Dendritic cell treated with granulocyte-macrophage colony-stimulating factor and Interleukin-4, amounts not matched to agents 40 ng/mL and 50 ng/mL, for 4 days (primary cell): ENCODE results near the gene ARPC5L.

Source experiments
- H3K27ac Mint-ChIP-seq: one replicate; pipeline ENCODE4 v1.8.0; 2022; ENCODE audit warnings: mild to moderate bottlenecking, mixed read lengths
- H3K27me3 Mint-ChIP-seq: one replicate; pipeline ENCODE4 v1.8.0; 2022; ENCODE audit warnings: mild to moderate bottlenecking, mixed read lengths
- H3K36me3 Mint-ChIP-seq: one replicate; pipeline ENCODE4 v1.8.0; 2022; ENCODE audit warnings: low read depth, mixed read lengths
- H3K4me1 Mint-ChIP-seq: one replicate; pipeline ENCODE4 v1.8.0; 2022; ENCODE audit warnings: low read depth, mixed read lengths
- H3K4me3 Mint-ChIP-seq: one replicate; pipeline ENCODE4 v1.8.0; 2022; ENCODE audit warnings: mild to moderate bottlenecking, moderate library complexity, mixed read lengths
- H3K9me3 Mint-ChIP-seq: one replicate; pipeline ENCODE4 v1.8.0; 2022; ENCODE audit warnings: mixed read lengths
- intact Hi-C: fragments of 100-400 bp; cut with micrococcal nuclease; formaldehyde crosslinking; loops from one replicate; pipeline ENCODE4 v1.15.0; 2022

The ARPC5L gene

DNA sequence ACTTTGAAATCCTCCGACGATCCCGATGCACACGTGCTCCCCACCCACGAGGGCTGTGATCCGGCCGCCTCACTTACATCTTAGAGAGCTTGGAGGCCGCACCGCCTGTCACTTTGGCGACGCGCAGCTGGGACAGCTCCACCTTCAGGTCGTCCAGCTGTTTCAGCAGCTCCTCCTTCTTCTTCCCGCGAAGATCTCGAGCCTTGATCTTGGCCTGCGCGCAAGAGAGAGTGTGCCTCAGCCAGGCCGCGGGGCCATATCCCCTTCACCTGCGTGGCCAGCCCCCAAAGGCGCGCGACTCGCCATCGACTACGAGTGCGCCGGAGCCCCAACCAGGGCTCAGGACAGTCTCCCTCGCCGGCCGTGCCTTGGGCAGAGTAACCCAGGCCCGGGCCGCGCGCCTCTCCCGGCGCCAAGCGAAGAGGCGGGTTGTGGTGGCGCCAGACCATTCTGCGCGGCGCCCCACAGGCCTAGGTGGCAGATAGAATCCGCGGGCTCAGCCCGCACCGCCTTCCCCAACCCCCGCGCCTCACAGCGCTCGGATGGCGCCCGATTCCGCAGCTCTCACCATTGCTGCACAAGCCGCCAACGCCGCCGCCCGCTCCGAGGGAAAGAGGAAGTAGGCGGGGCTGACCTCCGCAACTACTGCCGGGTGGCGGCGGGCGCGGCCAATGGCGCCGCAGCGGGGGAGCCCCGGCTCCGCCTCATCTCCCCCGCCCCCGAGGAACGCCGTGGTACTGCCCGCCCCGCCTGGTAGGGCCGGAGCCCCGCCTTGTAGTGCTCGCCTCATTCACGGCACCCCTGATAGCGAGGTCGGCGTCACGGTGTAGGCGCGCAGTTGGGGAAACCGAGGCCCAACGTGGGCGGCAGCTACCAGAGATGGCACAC, at the start of gene ARPC5L, which contains the start of gene RPL35:
TSS of gene ARPC5L (plus strand) at position 789 of the 888 bp plus-strand sequence. CDS start 7,161 bp downstream, outside the sequence.
TSS of gene RPL35 (minus strand) at position 616 of the 888 bp plus-strand sequence. CDS start at position 571, 45 bp downstream.
- peaks cover 59% of the 10 kb centered on the region for H3K36me3 Mint-ChIP-seq
- peaks cover 37% of the 10 kb centered on the region for H3K4me1 Mint-ChIP-seq
- peak within 1 kb of the TSS; percentile 93 for H3K27ac Mint-ChIP-seq
- intact Hi-C loops: loop anchor here (5.0 kb wide), 1 partner anchor 81 kb away; the partner anchor contains the start of gene GOLGA1
- H3K27me3 Mint-ChIP-seq: no peaks in the 10 kb centered on the region
- H3K4me3 Mint-ChIP-seq: peak within 1 kb of the TSS; percentile 94
- no peaks in the 10 kb centered on the region for H3K9me3 Mint-ChIP-seq

DNA sequence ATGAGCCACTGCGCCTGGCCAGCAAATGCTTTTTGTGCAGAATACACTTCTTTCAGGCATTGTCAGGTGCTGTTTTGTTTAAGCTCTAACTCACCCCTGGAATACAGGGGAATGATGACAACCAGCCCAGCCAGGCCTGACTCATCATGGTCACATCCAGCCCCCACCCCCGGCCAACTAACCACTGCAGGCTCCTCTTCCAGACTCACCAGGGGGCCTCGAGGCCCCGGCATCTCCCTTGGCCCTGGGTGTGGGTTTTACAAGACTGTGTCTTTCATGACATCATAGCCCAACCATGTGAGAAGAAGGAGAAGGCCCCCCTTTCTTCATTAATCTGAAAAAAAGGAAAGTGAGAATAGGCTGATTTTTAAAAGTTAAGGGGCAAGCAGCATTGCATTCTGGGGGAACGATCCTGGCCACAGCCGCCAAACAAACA, 49.5 kb upstream of the ARPC5L start:
- no peak overlapping the region for H3K4me3 Mint-ChIP-seq
- no peak overlapping the region for H3K27ac Mint-ChIP-seq
- no peaks in the 10 kb centered on the region for H3K4me1 Mint-ChIP-seq
- peaks cover 10% of the 10 kb centered on the region for H3K27me3 Mint-ChIP-seq
- no peaks in the 10 kb centered on the region for H3K36me3 Mint-ChIP-seq
- no peaks in the 10 kb centered on the region for H3K9me3 Mint-ChIP-seq
- intact Hi-C loops: no loop called here

DNA sequence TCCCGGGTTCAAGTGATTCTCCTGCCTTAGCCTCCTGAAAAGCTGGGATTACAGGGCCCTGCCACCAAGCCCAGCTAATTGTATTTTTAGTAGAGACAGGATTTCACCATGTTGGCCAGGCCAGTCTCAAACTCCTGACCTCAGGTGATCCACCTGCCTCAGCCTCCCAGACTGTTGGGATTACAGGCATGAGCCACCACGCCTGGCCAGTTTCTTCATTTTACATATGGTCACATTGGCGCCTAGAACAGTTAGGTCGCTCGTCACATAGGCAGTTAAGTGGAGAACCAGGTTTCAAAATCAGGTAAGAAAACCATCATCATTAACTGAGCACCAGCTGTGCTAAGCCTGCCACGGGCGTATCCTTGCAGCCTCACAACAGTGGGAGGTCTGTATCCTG, 48.9 kb upstream of the ARPC5L start:
- Mint-ChIP-seq H3K4me3 (no peak overlapping the region), H3K36me3 (no peaks in the 10 kb centered on the region), H3K9me3 (no peaks in the 10 kb centered on the region), H3K27me3 (peaks cover 11% of the 10 kb centered on the region), H3K27ac (no peak overlapping the region), H3K4me1 (no peaks in the 10 kb centered on the region)
- intact Hi-C loops: no loop called here

DNA sequence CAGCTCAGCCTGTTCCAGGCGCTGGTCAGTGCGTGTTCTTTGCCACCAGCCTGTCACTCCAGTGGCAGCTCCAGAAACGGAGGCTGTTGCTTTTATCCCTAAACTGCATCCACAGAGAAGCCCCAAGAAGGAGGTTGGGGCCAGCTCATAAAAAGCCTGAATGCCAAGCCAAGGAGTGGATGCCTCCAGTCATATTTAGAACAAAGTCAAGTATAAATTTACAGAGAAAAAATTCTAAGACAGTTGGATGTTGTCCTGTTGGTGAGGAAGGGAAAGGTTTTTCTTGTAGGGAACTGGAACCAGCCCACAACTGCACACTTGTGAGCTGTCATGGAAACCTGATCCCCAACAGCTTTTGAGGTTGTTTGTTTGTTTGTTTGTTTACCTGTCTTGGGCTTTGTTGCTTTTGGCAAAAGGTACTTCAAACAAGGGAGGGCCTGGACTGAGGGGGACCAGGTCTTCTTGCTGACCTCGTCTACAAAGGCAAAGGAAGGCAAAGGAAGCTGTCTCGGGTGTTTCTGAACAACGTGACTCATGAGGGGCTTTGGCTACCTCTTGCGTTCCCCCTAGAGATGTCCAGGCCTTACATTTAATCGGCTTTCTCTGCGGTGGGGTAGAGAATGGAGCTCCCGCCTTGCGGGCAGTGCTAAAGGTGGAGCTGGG, 48.3 kb upstream of the ARPC5L start:
- no peaks in the 10 kb centered on the region for H3K4me1 Mint-ChIP-seq
- H3K9me3 Mint-ChIP-seq: no peaks in the 10 kb centered on the region
- H3K27ac Mint-ChIP-seq: no peak overlapping the region
- no peak overlapping the region for H3K4me3 Mint-ChIP-seq
- no peaks in the 10 kb centered on the region for H3K36me3 Mint-ChIP-seq
- H3K27me3 Mint-ChIP-seq: peaks cover 14% of the 10 kb centered on the region
- intact Hi-C loops: no loop called here

DNA sequence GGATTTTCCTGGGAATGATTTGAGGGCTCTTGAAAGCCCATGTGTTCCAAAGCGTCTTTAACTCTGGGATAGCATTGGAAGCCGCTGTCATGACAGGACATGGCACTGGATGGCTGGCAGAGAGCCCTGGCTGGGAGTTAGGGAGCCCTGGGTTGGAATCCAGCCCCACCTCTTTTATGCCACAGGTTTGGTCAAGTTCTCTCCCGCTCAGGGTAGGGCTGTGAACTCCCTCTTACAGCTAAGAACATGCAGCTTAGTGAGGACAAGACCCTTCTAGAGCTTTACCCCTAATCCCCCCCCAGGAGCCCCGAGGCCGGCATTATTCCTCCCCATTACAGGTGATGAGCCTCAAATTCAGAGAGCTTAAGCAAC, 47.8 kb upstream of the ARPC5L start:
- H3K27me3 Mint-ChIP-seq: peaks cover 14% of the 10 kb centered on the region
- H3K9me3 Mint-ChIP-seq: no peaks in the 10 kb centered on the region

DNA sequence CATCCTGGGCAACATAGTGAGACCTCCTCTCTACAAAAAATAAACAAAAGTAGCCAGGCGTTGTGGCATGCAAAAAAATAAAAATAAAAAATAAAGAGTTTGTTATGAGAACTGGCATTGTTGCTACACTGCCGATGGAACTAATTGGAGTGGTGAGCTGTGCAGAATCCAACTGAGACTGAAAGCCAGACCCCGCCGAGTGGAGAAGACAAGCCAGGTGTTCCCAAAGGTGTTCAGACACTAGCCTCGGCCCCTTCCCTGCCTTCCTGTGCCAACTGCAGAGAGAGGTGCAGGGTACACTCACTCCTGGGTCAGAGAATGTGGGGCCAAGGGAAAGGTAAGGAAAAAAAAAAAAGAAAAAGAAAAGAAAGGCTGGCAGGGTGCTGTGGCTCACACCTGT, 46.3 kb upstream of the ARPC5L start:
- intact Hi-C loops: no loop called here
- Mint-ChIP-seq H3K9me3 (no peaks in the 10 kb centered on the region), H3K4me1 (no peaks in the 10 kb centered on the region), H3K27ac (no peak overlapping the region), H3K4me3 (no peak overlapping the region), H3K36me3 (no peaks in the 10 kb centered on the region), H3K27me3 (peaks cover 14% of the 10 kb centered on the region)

More for the DNA sequence above, 47.8 kb upstream of the ARPC5L start:
- intact Hi-C loops: no loop called here
- H3K4me1 Mint-ChIP-seq: no peaks in the 10 kb centered on the region
- H3K4me3 Mint-ChIP-seq: no peak overlapping the region
- no peak overlapping the region for H3K27ac Mint-ChIP-seq
- no peaks in the 10 kb centered on the region for H3K36me3 Mint-ChIP-seq

DNA sequence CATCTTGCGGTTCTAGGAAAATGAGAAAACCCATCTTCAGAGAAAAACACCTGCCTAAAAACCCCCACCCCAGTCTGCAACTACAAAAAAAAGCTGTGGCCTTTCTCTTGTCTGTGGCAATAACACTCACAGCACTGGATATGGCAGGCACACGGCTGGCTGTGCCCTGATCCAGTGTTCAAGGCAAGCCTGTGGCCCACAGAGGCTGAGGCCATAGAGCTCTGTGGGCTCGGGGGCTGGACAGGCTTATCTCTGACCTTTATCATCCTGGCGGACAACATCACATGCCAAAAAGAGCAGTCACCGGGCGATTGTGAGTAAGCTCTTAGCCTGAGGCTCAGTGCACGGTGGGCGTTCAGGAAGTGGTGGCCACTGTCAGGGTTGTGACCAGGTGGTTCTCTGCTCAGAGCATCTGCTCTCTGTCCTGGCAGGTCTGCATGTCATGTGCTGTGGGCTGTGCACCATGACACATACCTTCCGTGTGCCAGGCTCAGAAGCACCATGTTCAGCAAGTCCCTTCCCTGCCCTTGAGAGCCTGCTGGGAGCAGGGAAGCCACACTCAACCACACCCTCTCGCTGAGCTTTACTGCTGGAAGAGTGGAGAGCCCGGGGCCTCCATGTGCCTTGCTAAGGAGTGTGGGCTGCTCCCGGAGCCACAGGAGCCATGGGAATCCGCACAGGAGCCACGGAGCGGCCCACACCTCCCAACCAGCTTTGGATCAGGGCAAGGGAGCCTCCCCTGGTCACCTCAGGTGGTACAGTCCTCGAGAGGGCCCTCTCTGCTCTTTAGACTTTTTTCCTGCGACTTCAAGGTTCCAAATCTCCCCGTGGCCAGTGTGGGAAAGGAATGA, 43.3 kb upstream of the ARPC5L start:
- intact Hi-C loops: no loop called here
- H3K4me1 Mint-ChIP-seq: no peaks in the 10 kb centered on the region
- no peaks in the 10 kb centered on the region for H3K36me3 Mint-ChIP-seq
- H3K27me3 Mint-ChIP-seq: peaks cover 14% of the 10 kb centered on the region
- no peak overlapping the region for H3K4me3 Mint-ChIP-seq
- H3K9me3 Mint-ChIP-seq: no peaks in the 10 kb centered on the region
- H3K27ac Mint-ChIP-seq: no peak overlapping the region

DNA sequence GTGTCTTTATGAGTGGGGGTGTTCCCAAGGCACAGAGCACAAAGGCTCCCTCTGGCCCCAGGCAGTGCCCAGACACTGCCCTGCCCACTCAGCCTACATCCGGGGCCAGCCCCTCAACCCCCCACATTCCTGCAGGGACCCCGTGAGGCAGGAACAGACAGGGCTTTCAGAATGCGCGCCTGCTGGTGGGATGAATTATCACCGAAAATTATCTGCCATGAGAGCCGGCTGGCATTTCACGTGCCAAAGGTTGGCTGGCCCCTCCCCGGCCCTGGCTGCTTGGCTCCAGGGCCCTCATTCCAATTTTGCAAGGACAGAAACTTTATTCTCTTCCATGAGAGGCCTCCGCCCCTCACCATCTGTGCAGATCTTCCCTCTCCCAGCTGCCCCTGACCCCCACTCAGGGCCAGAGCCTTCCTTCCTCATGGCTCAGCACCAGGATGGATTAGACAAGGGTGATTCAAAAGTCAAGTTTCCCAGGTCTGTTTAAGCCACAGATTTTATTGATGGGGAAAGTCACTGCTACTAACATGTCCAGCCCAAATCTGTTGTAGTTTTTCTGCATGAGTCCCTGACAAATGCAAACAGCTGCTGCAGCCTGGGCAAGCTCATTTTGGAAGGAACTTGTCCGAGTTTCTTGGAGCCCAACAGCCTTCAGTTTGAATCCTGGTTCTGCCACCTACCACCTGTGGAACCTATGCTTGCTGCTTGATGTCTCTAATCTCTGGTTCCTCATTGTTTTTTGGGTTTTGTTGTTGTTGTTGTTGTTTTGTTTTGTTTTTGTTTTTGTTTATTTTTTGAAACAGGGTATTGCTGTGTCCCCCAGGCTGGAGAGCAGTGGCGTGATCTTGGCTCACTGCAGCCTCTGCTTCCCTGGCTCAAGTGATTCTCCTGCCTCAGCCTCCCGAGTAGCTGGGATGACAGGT, 41.0 kb upstream of the ARPC5L start:
- Mint-ChIP-seq H3K36me3 (no peaks in the 10 kb centered on the region), H3K4me1 (no peaks in the 10 kb centered on the region), H3K9me3 (no peaks in the 10 kb centered on the region), H3K27ac (no peak overlapping the region), H3K4me3 (no peak overlapping the region), H3K27me3 (peaks cover 8% of the 10 kb centered on the region)
- intact Hi-C loops: no loop called here

DNA sequence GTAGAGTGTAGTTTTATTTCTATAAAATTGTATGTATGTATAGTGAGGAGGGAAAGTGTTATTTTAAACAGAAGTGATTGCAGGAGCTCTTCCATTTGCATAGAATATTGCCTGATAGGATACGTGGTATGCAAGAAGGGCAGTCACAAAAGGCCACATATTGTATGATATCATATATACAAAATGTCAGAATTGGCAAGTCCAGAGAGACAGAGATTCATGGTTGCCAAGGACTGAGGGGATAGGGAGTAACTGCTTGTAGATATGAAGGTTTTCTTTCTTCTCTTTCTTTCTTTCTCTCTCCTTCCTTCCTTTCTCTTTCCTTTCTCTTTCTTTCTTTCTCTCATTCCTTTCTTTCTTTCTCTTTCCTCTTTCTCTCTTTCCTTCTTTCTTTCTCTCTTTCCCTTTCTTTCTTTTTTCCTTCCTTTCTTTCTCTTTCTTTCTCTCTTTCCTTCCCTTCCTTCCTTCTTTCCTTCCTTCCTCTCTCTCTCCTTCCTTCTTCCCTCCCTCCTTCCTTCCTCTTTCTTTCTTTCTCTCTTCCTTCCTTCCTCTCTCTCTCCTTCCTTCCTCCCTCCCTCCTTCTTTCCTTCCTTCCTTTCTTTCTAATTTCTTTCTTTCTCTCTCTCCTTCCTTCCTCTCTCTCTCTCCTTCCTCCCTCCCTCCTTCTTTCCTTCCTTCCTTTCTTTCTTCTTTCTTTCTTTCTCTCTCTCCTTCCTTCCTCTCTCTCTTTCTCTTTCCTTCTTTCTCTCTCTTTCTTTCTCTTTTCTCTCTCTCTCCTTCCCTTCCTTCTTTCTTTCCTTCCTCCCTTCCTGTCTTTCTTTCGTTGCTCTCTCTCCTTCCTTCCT, 33.2 kb upstream of the ARPC5L start:
- Mint-ChIP-seq H3K9me3 (no peaks in the 10 kb centered on the region), H3K27ac (no peak overlapping the region), H3K36me3 (no peaks in the 10 kb centered on the region), H3K27me3 (peaks cover 3% of the 10 kb centered on the region), H3K4me1 (peaks cover 11% of the 10 kb centered on the region), H3K4me3 (no peak overlapping the region)
- intact Hi-C loops: no loop called here

DNA sequence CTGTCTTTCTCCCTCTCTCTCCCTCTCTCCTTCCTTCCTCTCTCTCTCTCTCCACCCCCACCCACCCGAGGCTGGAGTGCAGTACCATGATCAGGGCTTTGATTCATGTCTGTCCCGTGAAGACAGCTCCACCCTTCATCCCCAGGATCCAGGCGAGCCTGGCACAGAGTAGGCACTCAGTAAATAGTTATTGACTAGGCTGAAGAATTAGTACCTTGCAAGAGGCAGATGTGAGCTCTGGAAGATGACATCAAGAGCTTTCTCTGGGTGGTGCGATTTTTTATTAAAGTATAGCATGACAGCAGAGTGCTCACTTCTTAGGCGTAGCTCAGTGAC, 32.6 kb upstream of the ARPC5L start:
- H3K4me3 Mint-ChIP-seq: no peak overlapping the region
- H3K27me3 Mint-ChIP-seq: peaks cover 4% of the 10 kb centered on the region
- no peaks in the 10 kb centered on the region for H3K36me3 Mint-ChIP-seq
- intact Hi-C loops: no loop called here
- H3K27ac Mint-ChIP-seq: no peak overlapping the region
- peaks cover 11% of the 10 kb centered on the region for H3K4me1 Mint-ChIP-seq
- H3K9me3 Mint-ChIP-seq: no peaks in the 10 kb centered on the region

DNA sequence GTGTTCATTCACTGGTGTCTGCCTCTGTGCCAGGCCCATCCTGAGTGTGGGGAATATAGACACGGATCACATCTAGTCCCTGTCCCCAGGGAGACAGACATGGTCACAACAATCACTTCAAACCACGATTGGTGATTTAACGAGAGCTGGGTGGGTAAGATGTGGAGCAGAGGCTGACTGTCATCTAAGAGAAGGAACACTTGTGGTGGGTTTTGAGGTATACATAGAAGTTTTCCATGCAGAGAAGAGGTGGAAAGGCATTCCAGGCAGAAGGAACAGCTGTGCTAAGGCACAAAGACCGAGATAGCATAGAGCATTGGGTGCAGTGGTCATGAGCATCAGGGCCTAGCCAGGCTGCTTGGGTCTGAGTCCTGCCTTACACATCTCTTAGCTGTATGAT, 31.3 kb upstream of the ARPC5L start:
- Mint-ChIP-seq H3K9me3 (no peaks in the 10 kb centered on the region), H3K4me3 (no peak overlapping the region), H3K27ac (no peak overlapping the region), H3K4me1 (peaks cover 11% of the 10 kb centered on the region), H3K27me3 (peaks cover 7% of the 10 kb centered on the region), H3K36me3 (no peaks in the 10 kb centered on the region)
- intact Hi-C loops: no loop called here

DNA sequence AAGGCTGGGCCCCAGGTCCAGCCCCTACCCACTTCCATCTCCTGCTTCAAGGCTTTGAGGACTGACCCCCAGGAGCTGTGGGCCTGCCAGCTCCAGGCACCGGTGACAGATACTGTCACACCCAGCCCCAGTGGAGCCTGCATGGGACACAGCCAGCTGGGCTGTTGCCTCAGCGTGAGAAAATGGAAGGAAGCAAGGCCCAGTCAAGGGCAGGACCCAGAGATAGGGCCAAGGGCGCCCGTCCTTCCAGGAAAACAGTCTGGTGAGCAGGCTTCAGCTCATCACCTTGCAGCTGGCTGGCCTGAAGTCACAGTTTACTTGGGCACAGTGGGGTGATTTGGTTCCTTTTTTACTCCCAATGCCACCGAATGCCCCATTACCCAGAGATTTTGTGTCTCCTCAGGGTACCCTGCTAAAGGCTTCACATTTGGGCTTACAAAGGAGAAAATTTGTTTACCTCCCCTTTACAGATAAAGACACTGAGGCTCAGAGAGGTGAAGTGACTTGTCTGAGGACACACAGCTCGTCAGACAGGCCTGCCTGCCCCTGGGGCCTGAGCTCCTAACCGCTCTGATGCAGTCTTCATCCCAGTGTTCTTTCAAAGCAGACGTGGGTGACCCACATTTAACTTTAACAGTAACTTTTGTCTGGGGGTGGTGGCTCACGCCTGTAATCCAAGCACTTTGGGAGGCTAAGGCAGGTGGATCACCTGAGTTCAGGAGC, 30.1 kb upstream of the ARPC5L start:
- intact Hi-C loops: no loop called here
- peaks cover 10% of the 10 kb centered on the region for H3K27me3 Mint-ChIP-seq
- no peak overlapping the region for H3K27ac Mint-ChIP-seq
- no peaks in the 10 kb centered on the region for H3K36me3 Mint-ChIP-seq
- H3K4me3 Mint-ChIP-seq: no peak overlapping the region
- no peaks in the 10 kb centered on the region for H3K9me3 Mint-ChIP-seq
- peaks cover 11% of the 10 kb centered on the region for H3K4me1 Mint-ChIP-seq
